ENCODE results near the gene ZNF844.
A peak's percentile ranks its signal among the peaks of the same experiment; 100 is the strongest.
"Not testable (repeated sequence)": the region's sequence is repeated elsewhere in the genome, so short reads cannot be mapped to it uniquely, and the experiment has no call there.

The ZNF844 gene

DNA sequence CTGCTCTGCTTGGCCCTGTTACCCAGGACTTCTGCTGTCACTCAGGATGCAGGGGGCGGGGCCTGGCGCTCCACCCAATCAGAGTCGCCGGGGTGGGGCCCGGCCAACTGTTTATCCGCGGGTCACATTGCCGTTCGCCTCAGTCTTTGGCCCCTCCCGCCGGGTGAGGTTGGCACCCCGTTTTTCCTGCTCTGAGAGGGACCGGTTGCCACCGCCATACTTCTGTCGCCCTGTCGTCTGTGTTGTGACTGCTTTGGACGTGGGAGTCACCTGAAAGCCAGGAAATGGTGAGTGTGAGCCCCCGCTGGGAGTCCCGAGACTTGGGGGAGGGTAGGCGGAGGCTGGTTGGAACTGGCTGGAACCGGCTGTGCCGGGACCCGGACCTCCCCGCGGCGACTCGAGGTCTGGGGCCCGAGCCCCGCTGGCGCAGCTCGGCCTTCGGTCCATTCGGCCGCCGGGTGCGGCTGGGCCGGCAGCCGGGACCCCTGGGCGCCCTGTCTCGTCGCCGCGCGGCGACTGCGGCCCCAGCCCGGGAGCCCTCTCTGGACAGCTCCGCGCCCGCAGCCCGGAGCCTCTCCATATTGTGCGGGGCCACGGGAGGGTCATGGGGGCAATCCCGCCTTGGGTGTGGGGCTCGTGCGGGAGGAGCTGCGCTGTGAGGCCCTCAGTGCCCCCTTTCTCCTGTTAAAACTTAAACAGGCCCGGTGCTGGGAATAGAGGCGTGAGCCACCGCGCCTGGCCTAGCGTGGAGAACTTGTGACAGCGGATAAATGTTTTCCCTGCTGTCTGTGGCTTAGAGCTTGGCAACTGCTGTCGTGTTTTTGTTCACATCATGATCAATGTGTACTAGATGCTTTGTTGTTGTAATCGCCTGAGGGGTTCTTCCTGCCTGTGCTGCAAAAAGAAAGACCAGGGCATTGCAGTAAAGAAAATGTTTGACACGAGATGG, at the start of gene ZNF844:
Gene ZNF844, plus strand, starts transcription at position 142 of the 949 bp plus-strand sequence. Its CDS starts 143 bp downstream, at position 285.
- DNase-seq (ENCODE audit: low read depth) = peak; percentile 87

DNA sequence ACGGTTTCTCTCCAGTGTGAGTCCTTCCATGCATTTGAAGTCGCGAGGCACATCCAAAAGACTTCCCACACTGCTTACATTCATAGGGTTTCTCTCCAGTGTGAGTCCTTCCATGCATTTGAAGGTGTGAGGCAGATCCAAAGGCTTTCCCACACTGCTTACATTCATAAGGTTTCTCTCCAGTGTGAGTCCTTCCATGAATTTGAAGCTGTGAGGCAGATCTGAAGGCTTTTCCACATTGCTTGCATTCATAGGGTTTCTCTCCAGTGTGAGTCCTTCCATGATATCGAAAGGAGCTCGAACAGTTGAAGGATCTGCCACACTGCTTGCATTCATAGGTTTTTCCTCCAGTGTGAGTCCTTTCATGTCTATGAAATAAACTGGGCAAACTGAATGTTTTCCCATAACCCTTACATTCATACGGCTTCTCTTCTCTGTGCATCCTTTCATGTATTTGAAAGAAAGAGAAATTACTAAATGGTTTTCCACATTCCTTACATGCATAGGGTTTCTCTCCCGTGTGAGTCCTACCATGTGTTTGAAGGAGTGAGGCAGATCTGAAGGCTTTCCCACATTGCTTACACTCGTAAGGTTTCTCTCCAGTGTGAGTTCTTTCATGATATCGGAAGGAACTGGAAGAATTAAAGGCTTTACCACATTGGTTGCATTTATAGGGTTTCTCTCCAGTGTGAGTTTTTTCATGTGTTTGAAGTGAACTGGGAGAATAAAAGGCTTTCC, 49.3 kb upstream of the ZNF844 start:
- DNase-seq (ENCODE audit: low read depth) = no peak

DNA sequence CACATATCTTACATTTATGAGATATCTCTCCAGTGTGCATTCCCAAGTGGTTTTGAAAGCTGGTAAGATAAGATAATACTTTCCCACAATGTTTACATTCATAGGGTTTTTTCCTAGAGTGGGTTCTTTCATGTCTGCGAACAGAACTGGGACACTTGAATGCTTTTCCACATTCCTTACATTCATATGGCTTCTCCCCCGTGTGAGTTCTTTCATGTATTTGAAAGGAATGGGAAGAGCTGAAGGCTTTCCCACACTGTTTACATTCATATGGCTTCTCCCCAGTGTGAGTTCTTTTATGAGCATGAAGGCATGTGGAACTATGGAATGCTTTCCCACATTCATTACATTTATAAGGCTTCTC, 48.8 kb upstream of the ZNF844 start:
- DNase-seq (ENCODE audit: low read depth) = no peak

DNA sequence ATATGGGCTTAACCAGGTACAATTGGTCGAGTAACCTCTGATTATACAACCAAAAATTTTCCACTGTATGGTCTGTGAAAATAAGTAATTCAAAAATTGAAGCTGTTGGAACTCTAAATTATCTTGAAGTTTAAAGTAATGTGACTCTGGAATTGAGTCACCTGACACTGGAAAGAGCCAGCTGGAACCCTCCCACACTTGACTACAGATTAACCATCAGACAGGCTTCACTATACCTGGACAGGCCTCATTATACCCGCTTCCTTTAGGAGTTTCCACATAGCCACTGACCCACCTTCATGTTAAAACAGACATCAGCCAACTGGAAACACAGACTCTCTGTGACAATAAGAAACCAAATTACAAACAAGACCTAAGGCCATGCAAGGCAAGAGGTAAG, 30.3 kb upstream of the ZNF844 start:
- no peak for DNase-seq (ENCODE audit: low read depth)

DNA sequence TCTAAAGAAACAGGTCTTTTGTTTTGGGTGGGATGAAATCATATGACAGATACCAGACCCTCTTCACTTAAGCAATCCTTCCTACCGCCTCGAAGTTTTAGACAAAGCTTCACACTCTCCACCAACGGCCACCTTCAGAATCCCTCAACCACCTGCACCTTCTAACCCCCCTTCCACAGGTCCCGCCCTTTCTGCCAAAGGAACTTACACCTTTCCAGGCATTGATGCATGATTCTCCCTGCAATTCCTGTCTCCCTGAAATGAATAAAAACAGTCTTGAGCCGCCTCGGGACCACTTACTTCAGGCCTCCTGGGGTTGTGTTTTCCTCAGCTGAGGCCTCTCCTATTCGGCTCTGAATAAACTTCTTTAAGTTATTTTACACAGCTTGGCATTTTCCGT, 29.9 kb upstream of the ZNF844 start:
- DNase-seq (ENCODE audit: low read depth) = no peak

DNA sequence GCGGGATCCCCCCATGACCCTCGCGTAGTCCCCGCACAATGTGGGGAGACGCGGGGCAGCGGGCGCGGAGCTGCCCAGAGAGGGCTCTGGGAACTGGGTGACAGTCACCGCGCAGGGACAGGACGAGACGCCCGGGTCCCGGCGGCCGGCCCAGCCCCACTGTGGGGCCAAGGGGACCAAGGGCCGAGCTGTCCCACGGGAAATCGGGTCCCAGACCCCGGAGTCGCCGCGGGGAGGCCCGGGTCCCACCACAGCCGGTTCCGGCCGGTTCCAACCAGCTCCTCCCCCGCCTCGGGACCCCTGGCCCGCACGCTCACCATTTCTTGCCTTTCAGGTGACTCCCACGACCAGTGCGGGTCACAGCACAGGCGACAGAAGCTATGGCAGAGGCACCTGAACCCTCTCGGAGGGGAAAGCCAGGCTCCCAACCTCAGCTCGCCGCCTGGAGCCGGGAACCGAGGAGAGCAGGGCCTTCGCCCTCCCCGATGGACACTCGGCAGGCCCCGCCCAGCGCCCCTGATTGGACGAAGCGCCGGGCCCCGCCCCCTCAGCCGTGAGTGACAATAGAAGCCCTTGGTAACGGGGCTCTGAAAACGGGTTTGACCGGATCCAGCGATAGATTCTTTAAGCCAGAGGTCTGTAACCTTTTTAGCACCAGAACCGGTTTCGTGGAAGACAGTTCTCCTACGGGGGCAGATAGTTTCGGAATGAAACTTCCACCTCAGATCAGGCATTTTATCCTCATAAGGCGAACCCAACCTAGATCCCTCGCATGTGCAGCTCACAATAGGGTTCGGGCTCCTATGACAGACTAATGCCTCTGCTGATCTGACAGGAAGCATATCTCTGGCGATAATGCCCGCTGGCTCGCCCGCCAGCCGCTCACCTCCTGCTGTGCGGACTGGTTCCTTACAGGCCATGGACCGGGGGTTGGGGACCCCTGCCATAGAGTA, 29.0 kb upstream of the ZNF844 start, which contains the start of gene ZNF433:
Gene ZNF433, minus strand, starts transcription at position 460 of the 953 bp plus-strand sequence. Its CDS starts 140 bp downstream, at position 320.
- peak; percentile 72 for DNase-seq (ENCODE audit: low read depth)

DNA sequence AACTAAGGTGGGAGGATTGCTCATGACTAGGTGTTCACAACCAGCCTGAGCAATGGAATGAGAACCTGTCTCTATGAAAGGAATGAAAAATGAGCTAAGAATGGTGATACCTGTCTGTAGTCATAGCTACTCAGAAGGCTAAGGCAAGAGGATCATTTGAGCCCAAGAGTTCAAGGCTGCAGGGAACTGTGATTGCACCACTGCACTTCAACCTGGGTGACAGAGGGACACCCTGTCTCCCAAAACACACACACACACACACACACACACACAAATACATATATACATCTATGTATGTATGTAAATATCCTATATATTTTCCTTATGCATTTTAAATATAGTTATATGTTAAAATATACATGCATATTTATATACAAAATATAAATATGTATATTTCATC, 21.6 kb upstream of the ZNF844 start:
- DNase-seq (ENCODE audit: low read depth) = no peak

DNA sequence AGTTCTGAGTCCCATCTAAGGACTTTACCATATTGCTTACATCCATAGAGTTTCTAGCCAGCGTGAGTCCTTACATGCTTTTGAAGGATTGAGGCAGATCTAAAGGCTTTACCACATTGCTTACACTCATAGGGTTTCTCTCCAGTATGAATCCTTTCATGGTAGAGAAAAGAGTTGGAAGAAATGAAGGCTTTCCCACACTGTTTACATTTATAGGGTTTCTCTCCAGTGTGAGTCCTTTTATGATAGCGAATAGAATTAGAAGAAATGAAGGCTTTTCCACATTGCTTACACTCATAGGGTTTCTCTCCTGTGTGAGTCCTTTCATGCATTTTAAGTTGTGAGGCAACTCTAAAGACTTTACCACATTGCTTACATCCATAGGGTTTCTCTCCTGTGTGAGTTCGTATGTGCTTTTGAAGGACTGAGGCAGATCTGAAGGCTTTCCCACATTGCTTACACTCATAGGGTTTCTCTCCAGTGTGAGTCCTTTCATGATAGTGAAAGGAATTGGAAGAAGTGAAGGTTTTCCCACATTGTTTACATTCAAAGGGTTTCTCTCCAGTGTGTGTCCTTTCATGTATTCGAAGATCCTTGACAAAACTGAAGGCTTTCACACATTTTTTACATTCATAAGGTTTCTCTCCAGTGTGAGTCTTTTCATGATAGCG, 20.6 kb upstream of the ZNF844 start:
- no peak for DNase-seq (ENCODE audit: low read depth)

DNA sequence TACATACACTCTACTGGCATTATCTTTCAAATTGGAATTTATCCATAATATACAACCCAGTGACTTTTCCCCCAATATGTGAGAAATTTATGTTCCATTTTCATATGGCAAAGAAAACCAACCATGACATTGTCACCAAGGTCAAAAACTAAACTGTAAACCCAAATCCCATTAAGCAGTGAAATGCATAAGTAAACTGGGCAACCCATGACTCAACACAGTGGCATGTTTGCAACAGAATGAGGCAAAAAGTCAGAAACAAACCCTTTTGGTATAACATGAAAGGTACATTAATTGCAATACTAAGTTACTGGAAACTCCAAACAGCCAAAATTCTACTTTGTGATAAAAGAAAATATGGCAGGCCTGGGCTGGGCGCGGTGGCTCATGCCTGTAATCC, 16.7 kb upstream of the ZNF844 start:
- no peak for DNase-seq (ENCODE audit: low read depth)

DNA sequence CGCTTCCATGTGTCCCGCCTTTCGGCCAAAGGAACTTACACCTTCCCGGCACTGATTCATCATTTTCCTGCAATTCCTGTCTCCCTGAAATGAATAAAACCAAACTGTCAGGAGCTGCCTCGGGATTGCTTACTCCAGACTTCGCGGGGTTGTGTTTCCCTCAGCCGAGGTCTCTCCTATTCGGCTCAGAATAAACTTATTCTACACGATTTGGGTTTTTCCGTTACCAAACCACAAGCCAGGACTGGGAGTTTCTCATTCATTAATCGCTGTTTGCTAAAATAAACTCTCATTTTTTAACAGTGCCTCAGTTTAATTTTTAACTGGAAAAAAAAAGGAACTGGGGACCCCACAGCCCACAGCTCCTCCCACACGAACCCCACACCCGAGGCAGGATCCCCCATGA, 12.4 kb upstream of the ZNF844 start:
- DNase-seq (ENCODE audit: low read depth) = no peak

DNA sequence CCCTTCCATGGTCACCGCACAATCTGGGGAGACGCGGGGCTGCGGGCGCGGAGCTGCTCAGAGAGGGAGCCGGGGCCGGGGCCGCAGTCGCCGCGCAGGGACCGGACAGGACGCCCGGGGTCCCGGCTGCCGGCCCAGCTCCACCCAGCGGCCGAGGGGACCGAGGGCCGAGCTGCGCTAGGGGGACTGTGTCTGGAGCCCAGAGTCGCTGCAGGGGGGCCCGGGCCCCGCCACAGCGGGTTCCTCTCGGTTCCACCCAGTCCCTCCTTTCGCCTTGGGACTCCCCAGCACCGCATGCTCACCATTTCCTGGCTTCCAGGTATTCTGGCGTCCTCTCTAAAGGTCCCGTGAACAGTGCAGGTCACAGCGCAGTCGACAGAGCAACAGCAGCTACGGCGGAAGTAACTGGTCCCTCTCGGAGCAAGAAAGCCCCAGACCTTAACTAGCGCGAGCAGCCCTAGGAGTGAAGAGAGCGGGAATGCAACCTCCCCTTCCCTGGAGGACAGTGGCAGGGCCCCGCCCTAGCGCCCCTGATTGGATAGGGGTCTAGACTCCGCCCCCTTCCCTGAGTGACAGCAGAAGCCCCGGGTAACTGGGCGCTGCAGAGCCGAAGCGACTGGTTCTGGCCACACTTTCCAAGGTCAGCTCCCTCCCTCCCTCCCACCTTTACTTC, 11.9 kb upstream of the ZNF844 start, which contains the start of gene ZNF878:
Gene ZNF878, minus strand, starts transcription at position 465 of the 673 bp plus-strand sequence. Its CDS starts 160 bp downstream, at position 305.
- DNase-seq (ENCODE audit: low read depth) = peak; percentile 54

DNA sequence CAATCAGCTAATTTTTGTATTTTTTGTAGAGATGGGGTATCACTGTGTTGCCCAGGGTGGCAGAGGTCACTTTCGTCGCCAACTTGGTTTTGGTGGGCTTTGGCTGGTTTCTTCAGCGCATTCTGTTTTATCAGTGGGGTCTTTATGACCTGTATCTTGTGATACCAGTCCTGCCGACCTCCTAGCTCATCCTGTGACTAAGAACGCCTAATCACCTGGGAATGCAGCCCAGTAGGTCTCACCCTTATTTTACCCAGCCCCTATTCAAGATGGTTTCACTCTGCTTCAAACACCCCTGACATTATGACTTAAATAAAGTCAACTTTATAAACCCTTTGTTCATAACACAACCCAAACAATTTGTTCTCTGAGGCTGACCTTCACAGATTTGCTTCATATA, 8.7 kb upstream of the ZNF844 start:
- no peak for DNase-seq (ENCODE audit: low read depth)

DNA sequence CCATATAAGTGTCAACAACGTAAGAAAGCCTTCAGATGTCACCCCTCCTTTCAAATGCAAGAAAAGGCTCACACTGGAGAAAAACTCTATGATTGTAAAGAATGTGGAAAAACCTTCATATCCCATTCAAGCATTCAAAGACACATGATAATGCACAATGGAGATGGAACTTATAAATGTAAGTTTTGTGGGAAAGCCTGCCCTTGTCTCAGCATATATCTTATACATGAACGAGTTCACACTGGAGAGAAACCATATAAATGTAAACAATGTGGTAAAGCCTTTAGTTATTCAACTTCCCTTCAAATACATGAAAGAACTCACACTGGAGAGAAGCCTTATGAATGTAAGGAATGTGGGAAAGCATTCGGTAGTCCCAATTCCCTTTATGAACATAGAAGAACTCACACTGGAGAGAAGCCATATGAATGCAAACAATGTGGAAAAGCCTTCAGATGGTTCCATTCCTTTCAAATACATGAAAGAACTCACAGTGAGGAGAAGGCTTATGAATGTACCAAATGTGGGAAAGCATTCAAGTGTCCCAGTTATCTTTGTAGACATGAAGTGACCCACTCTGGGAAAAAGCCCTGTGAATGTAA, 11.1 kb downstream of the ZNF844 start:
- no peak for DNase-seq (ENCODE audit: low read depth)

DNA sequence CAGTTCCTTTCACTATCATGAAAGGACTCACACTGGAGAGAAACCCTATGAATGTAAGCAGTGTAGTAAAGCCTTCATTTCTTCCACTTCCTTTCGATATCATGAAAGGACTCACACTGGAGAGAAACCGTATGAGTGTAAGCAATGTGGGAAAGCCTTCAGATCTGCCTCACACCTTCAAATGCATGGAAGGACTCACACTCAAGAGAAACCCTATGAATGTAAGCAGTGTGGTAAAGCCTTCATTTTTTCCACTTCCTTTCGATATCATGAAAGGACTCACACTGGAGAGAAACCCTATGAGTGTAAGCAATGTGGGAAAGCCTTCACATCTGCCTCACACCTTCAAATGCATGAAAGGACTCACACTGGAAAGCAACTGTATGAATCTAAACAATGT, 11.8 kb downstream of the ZNF844 start:
- DNase-seq (ENCODE audit: low read depth) = not testable (repeated sequence)

DNA sequence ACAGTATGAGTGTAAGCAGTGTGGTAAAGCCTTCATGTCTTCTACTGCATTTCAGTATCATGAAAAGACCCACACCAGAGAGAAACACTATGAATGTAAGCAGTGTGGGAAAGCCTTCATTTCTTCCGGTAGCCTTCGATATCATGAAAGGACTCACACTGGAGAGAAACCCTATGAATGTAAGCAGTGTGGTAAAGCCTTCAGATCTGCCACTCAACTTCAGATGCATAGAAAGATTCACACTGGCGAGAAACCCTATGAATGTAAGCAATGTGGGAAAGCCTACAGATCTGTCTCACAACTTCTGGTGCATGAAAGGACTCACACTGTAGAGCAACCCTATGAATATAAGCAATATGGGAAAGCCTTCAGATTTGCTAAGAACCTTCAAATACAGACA, 12.8 kb downstream of the ZNF844 start:
- no peak for DNase-seq (ENCODE audit: low read depth)

DNA sequence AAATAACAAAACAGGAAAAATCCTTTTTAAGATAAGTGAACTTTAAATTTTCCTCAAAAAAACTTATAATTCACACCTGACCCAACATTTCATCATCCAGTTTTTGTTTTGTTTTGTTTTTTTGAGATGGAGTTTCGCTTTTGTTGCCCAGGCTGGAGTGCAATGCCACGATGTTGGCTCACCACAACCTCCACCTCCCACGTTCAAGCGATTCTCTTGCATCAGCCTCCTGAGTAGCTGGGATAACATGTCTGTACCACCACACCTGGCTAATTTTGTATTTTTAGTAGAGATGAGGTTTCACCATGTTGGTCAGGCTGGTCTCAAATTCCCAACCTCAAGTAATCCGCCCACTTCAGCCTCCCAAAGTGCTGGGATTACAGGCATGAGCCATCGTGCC, 18.8 kb downstream of the ZNF844 start:
- DNase-seq (ENCODE audit: low read depth) = not testable (repeated sequence)

DNA sequence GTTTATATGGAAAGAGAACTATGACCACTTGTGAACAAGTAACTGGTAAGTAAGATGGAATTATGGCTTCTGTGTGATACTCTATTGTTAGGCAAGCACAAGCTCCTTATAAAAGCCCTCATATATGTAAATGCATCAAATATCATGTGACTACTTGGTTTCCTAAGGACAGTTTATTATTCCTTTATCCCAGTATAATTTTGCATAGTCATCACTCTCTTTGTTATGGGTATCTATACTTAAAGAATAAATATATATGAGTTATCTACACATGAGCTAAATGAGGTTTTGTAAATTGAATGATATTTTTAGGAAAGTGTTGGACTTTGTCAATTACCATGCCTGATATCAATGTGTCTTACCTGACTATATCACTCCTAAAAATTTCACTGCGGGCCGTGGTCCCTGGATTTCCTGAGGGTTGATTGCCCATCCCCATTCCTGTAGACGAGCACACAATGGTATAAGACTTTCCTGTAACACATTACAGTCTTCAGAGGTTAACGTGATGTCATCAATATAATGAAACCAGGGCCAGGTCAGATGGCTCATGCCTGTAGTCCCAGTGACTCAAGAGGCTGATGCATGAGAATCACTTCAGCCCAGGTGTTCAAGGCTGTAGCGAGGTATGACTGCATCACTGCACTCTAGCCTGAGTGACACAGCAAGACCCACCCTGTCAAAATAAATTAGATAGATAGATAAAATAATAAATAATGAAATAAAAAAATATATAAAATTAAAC, 20.7 kb downstream of the ZNF844 start:
- no peak for DNase-seq (ENCODE audit: low read depth)

DNA sequence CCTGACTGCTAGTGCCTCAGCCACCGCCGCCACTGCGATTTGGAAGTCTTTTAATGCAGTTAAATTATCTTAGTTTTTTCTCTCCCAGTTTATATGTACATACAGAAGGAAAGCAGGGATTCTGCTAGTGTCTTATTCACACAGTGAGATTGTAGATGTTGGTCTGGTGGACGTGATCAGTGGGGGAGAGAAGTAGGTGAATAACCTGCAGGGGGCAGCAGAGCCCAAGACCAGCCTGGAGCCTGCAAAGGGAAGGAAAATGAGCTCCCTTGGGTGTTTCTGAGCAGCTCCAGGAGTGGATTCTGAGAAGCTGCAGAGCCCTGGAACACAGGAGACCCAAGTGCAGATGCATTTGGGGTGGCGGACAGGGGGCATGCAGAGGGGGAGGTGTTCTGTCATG, 26.3 kb downstream of the ZNF844 start:
- peak; percentile 21 for DNase-seq (ENCODE audit: low read depth)

DNA sequence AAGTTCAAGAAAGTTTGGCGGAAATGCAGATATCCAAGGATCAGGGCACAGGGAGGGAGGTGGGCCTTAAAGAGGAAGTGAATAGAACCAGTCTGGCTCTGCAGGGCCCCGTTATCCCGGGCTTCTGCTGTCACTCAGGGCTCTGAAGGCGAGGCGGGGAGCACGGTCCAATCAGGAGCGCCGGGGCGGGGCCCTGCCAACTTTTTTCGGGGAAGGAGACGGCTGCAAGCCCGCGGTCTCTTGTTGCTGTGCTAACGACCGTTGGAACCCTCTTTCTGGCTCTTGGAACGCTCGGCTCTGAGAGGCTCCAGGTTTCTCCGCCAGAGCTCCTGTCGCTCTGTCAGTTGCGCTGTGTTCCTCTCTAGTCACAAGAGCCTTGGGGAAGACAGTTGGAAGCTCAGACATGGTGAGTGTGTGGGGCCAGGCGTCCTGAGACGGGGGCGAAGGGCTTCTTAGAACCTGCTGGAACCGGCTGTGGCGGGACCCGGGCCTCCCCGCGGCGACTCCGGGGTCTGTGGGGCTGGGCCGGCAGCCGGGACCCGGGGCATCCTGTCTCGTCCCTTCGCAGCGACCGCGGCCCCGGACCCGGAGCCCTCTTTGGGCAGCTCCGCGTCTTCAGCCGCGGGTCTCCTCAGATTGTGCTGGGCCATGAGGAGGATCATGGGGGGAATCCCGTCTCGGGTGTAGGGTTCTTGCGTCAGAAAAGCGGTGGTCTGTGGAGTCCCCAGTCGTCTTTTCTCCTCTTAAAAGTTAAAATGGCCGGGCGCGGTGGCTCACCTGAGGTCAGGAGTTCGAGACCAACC, 27.7 kb downstream of the ZNF844 start:
- peak; percentile 72 for DNase-seq (ENCODE audit: low read depth)
